Measurements from ENCODE around the gene TMEM109. TPM values are rescaled to one million over a fixed set of nuclear protein-coding genes. Genes with fewer than 3 reads are reported as not detected.
A peak's percentile ranks its signal among the peaks of the same experiment; 100 is the strongest.

TMEM109 gene
- total and polyA plus RNA-seq, 9 of the 15 experiments (the other 6 are each of a cell fraction or from before 2014, with no cell fraction given): 9.2 to 71.3 (median 30.5) TPM

- no peak for TF ChIP-seq RUNX1 (IDR thresholded peaks at IDR 0.05; ENCODE audit: low read depth)
- TF ChIP-seq ZNF584 (CRISPR knock-in tag; IDR thresholded peaks at IDR 0.05; ENCODE audit: low read depth): no peak
- TF ChIP-seq ERF (CRISPR knock-in tag; IDR thresholded peaks at IDR 0.05): 0 out of 2 replicates have a peak, but pooled peaks have one; percentile 13
- no peak for TF ChIP-seq ZKSCAN8 (CRISPR knock-in tag; IDR thresholded peaks at IDR 0.05)
- no peak for TF ChIP-seq JUNB (CRISPR knock-in tag; conservative IDR thresholded peaks at IDR 0.05)
- no peak for TF ChIP-seq FOXJ2 (tag; IDR thresholded peaks at IDR 0.05)
- peak; percentile 89 for TF ChIP-seq TCF3 (CRISPR knock-in tag; IDR thresholded peaks at IDR 0.05)
- no peak for TF ChIP-seq ZBTB8A (IDR thresholded peaks at IDR 0.05; ENCODE audit: partially characterized antibody)
- TF ChIP-seq FOXP1 (CRISPR knock-in tag; IDR thresholded peaks at IDR 0.05): no peak
- 0 out of 2 replicates have a peak, but pooled peaks have one; percentile 32 for TF ChIP-seq MYNN (IDR thresholded peaks at IDR 0.05)
- TF ChIP-seq MYNN (CRISPR knock-in tag; IDR thresholded peaks at IDR 0.05): no peak
- TF ChIP-seq ID3 (CRISPR knock-in tag; IDR thresholded peaks at IDR 0.05): no peak
- no peak for TF ChIP-seq ID3 (tag; IDR thresholded peaks at IDR 0.05)
- TF ChIP-seq ZBTB17 (CRISPR knock-in tag; IDR thresholded peaks at IDR 0.05): no peak
- peak in 1 of 2 experiments; percentile 43; a peak in 1 of 4 replicates for TF ChIP-seq TBL1XR1 (IDR thresholded peaks at IDR 0.05; ENCODE audit: low read length in 2 of 2)
- peak; percentile 27; the same call in 1 of the 2 replicates for TF ChIP-seq ZBTB7A (IDR thresholded peaks at IDR 0.05; ENCODE audit: borderline replicate concordance, control insufficient read depth, low read depth, low read length)
- peak; percentile 86 for TF ChIP-seq TEAD4 (IDR thresholded peaks at IDR 0.05; ENCODE audit: low read length)
- TF ChIP-seq TEAD4 (CRISPR knock-in tag; IDR thresholded peaks at IDR 0.05; ENCODE audit: borderline replicate concordance): no peak
- TF ChIP-seq ZNF23 (CRISPR knock-in tag; IDR thresholded peaks at IDR 0.05): no peak
- no peak for TF ChIP-seq TSC22D4 (tag; IDR thresholded peaks at IDR 0.05)
- TF ChIP-seq CREB1 (IDR thresholded peaks at IDR 0.05): 0 out of 2 replicates have a peak, but pooled peaks have one; percentile 17
- no peak for TF ChIP-seq CREB1 (CRISPR knock-in tag; IDR thresholded peaks at IDR 0.05)
- no peak for TF ChIP-seq HCFC1 (IDR thresholded peaks at IDR 0.05; ENCODE audit: low read depth, low read length)
- no peak for TF ChIP-seq ZNF274 (IDR thresholded peaks at IDR 0.05; ENCODE audit: borderline replicate concordance, low read depth, low read length)
- TF ChIP-seq GABPB2 (CRISPR knock-in tag; conservative IDR thresholded peaks at IDR 0.05): no peak
- TF ChIP-seq ZNF507 (tag; conservative IDR thresholded peaks at IDR 0.05): no peak
- no peak for TF ChIP-seq ZFPM2 (CRISPR knock-in tag; IDR thresholded peaks at IDR 0.05)
- no peak for TF ChIP-seq HBP1 (CRISPR knock-in tag; IDR thresholded peaks at IDR 0.05)
- TF ChIP-seq ZFX (CRISPR knock-in tag; IDR thresholded peaks at IDR 0.05): peak; percentile 55
- TF ChIP-seq NFIC (IDR thresholded peaks at IDR 0.05): peak; percentile 98
- no peak for TF ChIP-seq HDAC6 (IDR thresholded peaks at IDR 0.05; ENCODE audit: low read depth, low read length)
Observed at GRCh38 chr11:60891103-60891741, 22.7 kb upstream of the TMEM109 start (continued).

Measured in K562 (cell line).